Heart left ventricle (tissue), 13 donors: Measurements from ENCODE around the gene BEST1.
"Not testable (repeated sequence)": the region's sequence is repeated elsewhere in the genome, so short reads cannot be mapped to it uniquely, and the experiment has no call there.

Source experiments
- POLR2A ChIP-seq, 2 donors: fragments of 450-650 bp; IDR thresholded peaks; one replicate each; pipeline ENCODE4 v1.6.1; 2017; ENCODE audit warnings: antibody characterized with exemption in 2 of 2, mild to moderate bottlenecking in 2 of 2, moderate library complexity in 2 of 2
- TF ChIP-seq, protein P1 (sequence below), 12 donors: fragments of 200-600 bp; sonication (generic) in 4 of 12; IDR thresholded peaks; one replicate each; pipeline versions ENCODE4 v1.5.0 to v1.8.0; 2018 to 2022; ENCODE audit warnings: antibody characterized with exemption in 12 of 12, mild to moderate bottlenecking in 5 of 12
- donor health status: ischemic (EF 13 %, LVEDD 7.1; RV severe dilation, severe dysfunction).
- donor health status: DM: no; HTN: yes; CAD: no.
- donor health status: DM: no; HTN: no; CAD: no.
- donor health status: ischemic (EF 25% LVEDD 6.9; RV normal size, moderate dysfunction).
- donor health status: ischemic (EF 25% LVEDD 5.7; RV mildly dilated, moderate dysfunction).
- donor health status: ischemic (EF 35%, LVEDD 5.7; RV mildly dilated, moderate dysfunction).
- donor health status: nonischemic (EF 11% LVEDD 7.7; RV severe dilation, severe dysfunction).
- donor health status: DM: yes; HTN: yes; CAD: no.
- donor health status: PGD.
- donor health status: ischemic (EF 29% LVEDD 5.4; RV normal size, mild dysfunction).
- donor health status: nonischemic (EF 23%, LVEDD 6.1; RV moderate dilation, normal function).

DNA sequence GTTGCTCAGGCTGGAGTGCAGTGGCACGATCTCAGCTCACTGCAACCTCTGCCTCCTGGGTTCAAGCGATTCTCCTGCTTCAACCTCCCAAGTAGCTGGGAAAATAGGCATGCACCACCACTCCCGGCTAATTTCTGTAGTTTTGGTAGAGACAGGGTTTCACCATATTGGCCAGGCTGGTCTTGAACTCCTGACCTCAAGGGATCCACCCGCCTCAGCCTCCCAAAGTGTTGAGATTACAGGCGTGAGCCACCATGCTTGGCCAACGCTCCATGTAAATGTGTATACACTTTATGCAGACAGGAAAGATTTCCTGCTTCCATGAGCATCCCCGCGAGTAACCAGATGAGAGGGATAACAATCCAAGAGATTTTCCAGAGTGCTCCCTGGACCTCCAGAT lies 52.1 kb downstream of the BEST1 start:
- TF ChIP-seq, protein P1, sequence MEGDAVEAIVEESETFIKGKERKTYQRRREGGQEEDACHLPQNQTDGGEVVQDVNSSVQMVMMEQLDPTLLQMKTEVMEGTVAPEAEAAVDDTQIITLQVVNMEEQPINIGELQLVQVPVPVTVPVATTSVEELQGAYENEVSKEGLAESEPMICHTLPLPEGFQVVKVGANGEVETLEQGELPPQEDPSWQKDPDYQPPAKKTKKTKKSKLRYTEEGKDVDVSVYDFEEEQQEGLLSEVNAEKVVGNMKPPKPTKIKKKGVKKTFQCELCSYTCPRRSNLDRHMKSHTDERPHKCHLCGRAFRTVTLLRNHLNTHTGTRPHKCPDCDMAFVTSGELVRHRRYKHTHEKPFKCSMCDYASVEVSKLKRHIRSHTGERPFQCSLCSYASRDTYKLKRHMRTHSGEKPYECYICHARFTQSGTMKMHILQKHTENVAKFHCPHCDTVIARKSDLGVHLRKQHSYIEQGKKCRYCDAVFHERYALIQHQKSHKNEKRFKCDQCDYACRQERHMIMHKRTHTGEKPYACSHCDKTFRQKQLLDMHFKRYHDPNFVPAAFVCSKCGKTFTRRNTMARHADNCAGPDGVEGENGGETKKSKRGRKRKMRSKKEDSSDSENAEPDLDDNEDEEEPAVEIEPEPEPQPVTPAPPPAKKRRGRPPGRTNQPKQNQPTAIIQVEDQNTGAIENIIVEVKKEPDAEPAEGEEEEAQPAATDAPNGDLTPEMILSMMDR (IDR thresholded peaks at IDR 0.05): not testable (repeated sequence)
- not testable (repeated sequence) for TF ChIP-seq POLR2A (IDR thresholded peaks at IDR 0.05)
